OCI-LY7 (cell line): Measurements from ENCODE around the gene USH1G. TPM values are rescaled to one million over a fixed set of nuclear protein-coding genes. Genes with fewer than 3 reads are reported as not detected.

Experiments
- BruUV-seq: library from RNA; stranded (reverse); fragments of 400-500 nt; replicated peaks from 2 replicates; lab custom pipeline; 2021; lab: Mats Ljungman, UMichigan
- CTCF ChIA-PET: fragments of 300-600 bp; sonication (Branson Sonifier 250); formaldehyde crosslinking; loops from one replicate; lab custom pipeline; 2022; ENCODE audit warnings: antibody characterized with exemption; ENCODE audit not compliant: unreplicated experiment; lab: Charles Lee
- POLR2A ChIA-PET: fragments of 300-600 bp; sonication (Branson Sonifier 250); formaldehyde crosslinking; loops from one replicate; lab custom pipeline; 2022; ENCODE audit warnings: antibody characterized with exemption; lab: Charles Lee
- DNase-seq: peaks from one replicate; pipeline ENCODE4 v3.0.0-alpha.2; 2015; ENCODE audit warnings: low spot score
- H2AFZ ChIP-seq: fragments of 200-600 bp; sonication (generic), shearing (Covaris generic); 2 replicates; pipeline ENCODE4 v1.6.1; 2014; ENCODE audit warnings: mild to moderate bottlenecking, antibody characterized with exemption, low read length, moderate library complexity
- H3K27ac ChIP-seq: fragments of 200-600 bp; sonication (generic); 2 replicates; pipeline ENCODE4 v1.5.1; 2014; ENCODE audit warnings: mixed run types, low read depth, mild to moderate bottlenecking, moderate library complexity, low read length, inconsistent platforms; ENCODE audit not compliant: poor library complexity, severe bottlenecking
- H3K36me3 ChIP-seq: fragments of 200-600 bp; sonication (generic); 2 replicates; pipeline ENCODE4 v1.6.1; 2014; ENCODE audit warnings: mild to moderate bottlenecking, antibody characterized with exemption, low read length, moderate library complexity, mixed read lengths; ENCODE audit not compliant: insufficient read depth
- H3K4me1 ChIP-seq: fragments of 200-600 bp; sonication (generic); 2 replicates; pipeline ENCODE4 v1.5.1; 2014; ENCODE audit warnings: mild to moderate bottlenecking, low read length; ENCODE audit not compliant: insufficient read depth, poor library complexity, severe bottlenecking
- H3K4me2 ChIP-seq: fragments of 200-600 bp; sonication (generic); 2 replicates; pipeline ENCODE4 v1.6.1; 2014; ENCODE audit warnings: mild to moderate bottlenecking, low read length
- H3K4me3 ChIP-seq: fragments of 200-600 bp; sonication (generic); 2 replicates; pipeline ENCODE4 v1.5.1; 2014; ENCODE audit warnings: mild to moderate bottlenecking, low read depth, low read length; ENCODE audit not compliant: poor library complexity, severe bottlenecking
- H3K79me2 ChIP-seq: fragments of 200-600 bp; sonication (generic); 2 replicates; pipeline ENCODE4 v1.6.1; 2016; ENCODE audit warnings: low read depth, mild to moderate bottlenecking, low read length, moderate library complexity, mixed read lengths; ENCODE audit not compliant: insufficient read depth
- H3K9me2 ChIP-seq: fragments of 200-600 bp; sonication (generic); 2 replicates; pipeline ENCODE4 v1.6.1; 2016; ENCODE audit warnings: mild to moderate bottlenecking, low read length, mixed read lengths; ENCODE audit not compliant: insufficient read depth
- H3K9me3 ChIP-seq: fragments of 200-600 bp; sonication (generic); 2 replicates; pipeline ENCODE4 v1.6.1; 2014; ENCODE audit warnings: mild to moderate bottlenecking, mixed run types, low read length, mixed read lengths
- H4K20me1 ChIP-seq: fragments of 200-600 bp; sonication (generic); 2 replicates; pipeline ENCODE4 v1.6.1; 2014; ENCODE audit warnings: mild to moderate bottlenecking, antibody characterized with exemption, low read length, moderate library complexity, mixed read lengths; ENCODE audit not compliant: insufficient read depth
- CTCF ChIP-seq: fragments of 200-600 bp; sonication (generic); conservative IDR thresholded peaks from 2 replicates; pipeline ENCODE4 v1.5.1; 2014; ENCODE audit warnings: mild to moderate bottlenecking, antibody characterized with exemption, low read length, moderate library complexity, mixed read lengths
- EZH2phosphoT487 ChIP-seq: fragments of 200-600 bp; sonication (generic); IDR thresholded peaks from 2 replicates; pipeline ENCODE4 v1.6.1; 2018; ENCODE audit warnings: low read depth, borderline replicate concordance, mild to moderate bottlenecking, mixed run types, antibody characterized with exemption, low read length, moderate library complexity, mixed read lengths
- intact Hi-C: fragments of 100-400 bp; cut with micrococcal nuclease; formaldehyde crosslinking; loops from one replicate; pipeline ENCODE4 v1.10.0; 2022; ENCODE audit not compliant: unreplicated experiment
- total RNA-seq, 2 experiments: library from RNA; depleted of rRNA in 1 of 2; stranded (reverse); fragments of >200 nt in 1 of 2; shearing (Covaris generic) in 1 of 2; gene quantifications; 2 replicates each; pipeline ENCODE4 v1.2.3, GENCODE V29; 2014 to 2022

Gene USH1G
- total RNA-seq, 2 experiments from 2014 or later, result not detected

GRCh38 chr17:74903671-74904070 is 19.4 kb downstream of the USH1G start:
- ChIA-PET POLR2A (no interaction called here), CTCF (interaction anchor here (0.6 kb wide), 1 partner anchor 22 kb away, joined by 4 read pairs; no protein-coding TSS in a partner anchor)
- BruUV-seq, result no TSS peak
- no peaks in the 10 kb centered on the region for H3K79me2 ChIP-seq
- H2AFZ ChIP-seq, result no peak overlapping the region
- H3K27ac ChIP-seq, result no peak overlapping the region
- H3K9me2 ChIP-seq, result no peaks in the 10 kb centered on the region
- no peak overlapping the region for H3K4me3 ChIP-seq
- intact Hi-C loops, result no loop called here
- TF ChIP-seq EZH2phosphoT487, result no peak
- H3K36me3 ChIP-seq, result no peaks in the 10 kb centered on the region
- no peaks in the 10 kb centered on the region for H4K20me1 ChIP-seq
- no peaks in the 10 kb centered on the region for H3K9me3 ChIP-seq
- DNase-seq, result no peak
- no peak overlapping the region for H3K4me2 ChIP-seq
- no peaks in the 10 kb centered on the region for H3K4me1 ChIP-seq

GRCh38 chr17:74903034-74903433 is 20.0 kb downstream of the USH1G start:
- ChIA-PET CTCF (interaction anchor here (0.6 kb wide), 1 partner anchor 21 kb away, joined by 4 read pairs; no protein-coding TSS in a partner anchor), POLR2A (no interaction called here)
- no peak for DNase-seq
- H2AFZ ChIP-seq, result no peak overlapping the region
- intact Hi-C loops, result no loop called here
- no peak for TF ChIP-seq CTCF
- no peak for TF ChIP-seq EZH2phosphoT487
- no peaks in the 10 kb centered on the region for H3K36me3 ChIP-seq
- BruUV-seq, result no TSS peak
- H3K27ac ChIP-seq, result no peak overlapping the region
- H3K4me1 ChIP-seq, result no peaks in the 10 kb centered on the region
- no peaks in the 10 kb centered on the region for H3K79me2 ChIP-seq
- no peaks in the 10 kb centered on the region for H3K9me3 ChIP-seq
- no peaks in the 10 kb centered on the region for H3K9me2 ChIP-seq
- H3K4me2 ChIP-seq, result no peak overlapping the region
- no peak overlapping the region for H3K4me3 ChIP-seq
- H4K20me1 ChIP-seq, result no peaks in the 10 kb centered on the region

- POLR2A ChIA-PET, result no interaction called here
- BruUV-seq, result no TSS peak
- Histone ChIP-seq H3K4me1 (no peaks in the 10 kb centered on the region), H3K36me3 (no peaks in the 10 kb centered on the region), H3K4me3 (no peak overlapping the region), H4K20me1 (no peaks in the 10 kb centered on the region), H2AFZ (no peak overlapping the region), H3K9me3 (no peaks in the 10 kb centered on the region), H3K9me2 (no peaks in the 10 kb centered on the region), H3K79me2 (no peaks in the 10 kb centered on the region), H3K27ac (no peak overlapping the region), H3K4me2 (no peak overlapping the region)
- CTCF ChIA-PET, result no interaction called here
- no peak for DNase-seq
- no peak for TF ChIP-seq EZH2phosphoT487
- no peak for TF ChIP-seq CTCF
- intact Hi-C loops, result no loop called here
Observed at GRCh38 chr17:74901353-74902135, 21.5 kb downstream of the USH1G start.
